ENCODE measurements around the gene AKT3.
A peak's percentile ranks its signal among the peaks of the same experiment; 100 is the strongest.

AKT3 gene

DNA sequence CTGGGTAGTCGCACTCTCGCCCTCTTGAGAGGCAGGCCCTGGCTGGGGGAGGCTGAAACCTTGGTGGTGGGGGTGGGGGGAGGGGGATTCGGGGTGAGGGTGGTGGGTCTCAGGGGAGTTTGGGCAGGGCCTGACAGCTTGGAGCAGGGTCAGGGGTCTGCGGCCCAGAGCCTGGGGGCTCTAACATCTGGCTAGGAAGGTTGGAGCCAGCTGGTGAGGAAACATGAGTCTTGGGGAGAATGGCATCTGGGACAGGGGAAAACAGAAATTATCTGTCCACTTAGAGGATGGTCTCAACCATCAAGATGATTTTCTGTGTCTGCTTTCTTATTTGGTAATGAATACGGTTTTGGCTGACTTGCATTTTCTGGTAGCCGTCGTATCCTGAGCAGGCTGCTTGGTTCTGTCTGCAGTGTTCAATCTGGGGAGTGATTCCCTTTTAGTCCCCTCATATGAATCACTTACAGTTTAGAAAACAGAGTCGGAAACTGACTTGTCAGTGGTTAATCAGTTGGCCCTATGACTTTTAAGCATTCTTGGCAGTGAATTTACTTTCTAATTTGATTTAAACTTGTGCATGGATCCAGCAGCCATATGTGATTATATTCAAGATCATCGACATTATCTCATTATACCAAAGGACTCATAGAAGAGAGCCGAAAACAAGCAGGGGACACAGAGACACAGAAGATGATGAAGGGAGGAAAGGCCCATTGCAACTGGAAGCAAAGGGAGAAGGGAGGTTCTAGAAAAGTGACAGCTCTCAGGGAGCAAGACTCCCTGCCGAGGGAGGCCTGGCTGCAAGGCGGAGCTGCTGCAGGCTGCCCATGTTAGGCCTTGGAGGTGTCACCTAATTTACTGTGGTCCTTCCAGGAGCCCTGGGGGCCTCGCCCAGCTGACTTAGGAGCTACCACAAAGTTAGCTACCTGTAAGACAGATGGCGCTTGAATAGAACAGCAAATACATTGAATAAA is 356.6 kb downstream of the AKT3 start:
- no peak overlapping the region for H3K4me3 ChIP-seq (ENCODE audit: low read length in 2 of 2)
- peak overlapping the region; percentile 37 for H3K27ac ChIP-seq (ENCODE audit: low read length)
- peaks cover 0 to 4% of the 10 kb centered on the region in 2 donors for H3K36me3 ChIP-seq (ENCODE audit: control insufficient read depth in 2 of 2, insufficient read depth in 2 of 2, low read length in 2 of 2)

DNA sequence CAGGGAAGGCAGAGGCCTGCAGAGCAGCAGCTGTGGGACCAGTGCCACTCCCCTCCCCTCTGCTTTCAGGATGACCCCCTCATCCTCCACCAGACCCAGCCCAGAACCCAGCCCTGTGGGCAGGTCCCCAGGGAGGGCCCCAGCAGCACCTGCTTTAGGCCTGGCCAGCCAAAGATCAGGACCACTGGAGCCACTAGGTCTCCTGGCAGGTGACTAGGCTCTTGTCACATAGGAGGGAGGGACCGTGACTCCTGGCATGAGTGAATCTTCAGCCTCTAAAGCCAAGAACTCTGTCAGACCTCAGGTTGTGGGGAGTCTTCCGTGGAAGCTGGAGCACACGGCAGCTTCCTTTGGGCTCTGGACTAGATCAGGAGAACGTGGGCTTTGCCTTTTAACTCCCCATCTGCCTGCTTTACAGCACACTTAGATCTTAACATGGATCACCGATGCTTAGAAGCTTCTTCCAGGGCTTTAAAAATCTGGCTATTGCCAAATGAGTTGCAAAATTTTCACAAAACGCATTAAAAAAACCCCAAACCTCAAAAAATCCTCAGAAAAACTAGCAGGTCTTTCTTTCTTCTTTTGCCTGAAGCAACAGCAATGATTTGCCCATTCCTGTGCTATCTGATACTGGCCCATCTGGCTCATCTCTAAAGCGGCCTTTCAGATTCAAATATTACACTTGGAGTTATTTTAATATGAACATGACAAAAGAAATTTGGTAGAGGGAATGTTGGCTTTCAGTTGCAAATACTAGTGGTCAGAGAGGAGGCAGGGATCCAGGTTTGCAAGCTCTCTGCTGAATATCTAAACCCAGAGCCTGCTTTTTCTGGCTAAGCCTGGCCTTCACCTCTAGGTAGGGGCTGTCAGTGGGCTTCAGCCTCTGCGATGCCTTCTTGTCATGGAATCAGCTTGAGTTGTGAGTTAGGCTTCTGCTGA is 359.0 kb downstream of the AKT3 start:
- Histone ChIP-seq H3K9me3 (ENCODE audit: control insufficient read depth in 2 of 2, low read length in 2 of 2) (no peaks in the 10 kb centered on the region), H3K27me3 (ENCODE audit: control insufficient read depth in 1 of 2, insufficient read depth in 2 of 2, low read length in 2 of 2) (no peaks in the 10 kb centered on the region), H3K27ac (ENCODE audit: low read length) (peak overlapping the region; percentile 67), H3K4me3 (ENCODE audit: low read length in 2 of 2) (peak overlapping the region in 1 of 2 donors; percentile 15), H3K36me3 (ENCODE audit: control insufficient read depth in 2 of 2, insufficient read depth in 2 of 2, low read length in 2 of 2) (peaks cover 0 to 4% of the 10 kb centered on the region in 2 donors), H3K9ac (ENCODE audit: low read length in 2 of 2) (peak overlapping the region; percentile 34 to 64), H3K4me1 (ENCODE audit: control insufficient read depth, insufficient read depth, low read length) (peaks cover 47% of the 10 kb centered on the region)

More for the DNA sequence above, 356.6 kb downstream of the AKT3 start:
- H3K4me1 ChIP-seq (ENCODE audit: control insufficient read depth, insufficient read depth, low read length), result peaks cover 56% of the 10 kb centered on the region
- H3K9ac ChIP-seq (ENCODE audit: low read length in 2 of 2), result no peak overlapping the region
- H3K27me3 ChIP-seq (ENCODE audit: control insufficient read depth in 1 of 2, insufficient read depth in 2 of 2, low read length in 2 of 2), result no peaks in the 10 kb centered on the region
- no peaks in the 10 kb centered on the region for H3K9me3 ChIP-seq (ENCODE audit: control insufficient read depth in 2 of 2, low read length in 2 of 2)

DNA sequence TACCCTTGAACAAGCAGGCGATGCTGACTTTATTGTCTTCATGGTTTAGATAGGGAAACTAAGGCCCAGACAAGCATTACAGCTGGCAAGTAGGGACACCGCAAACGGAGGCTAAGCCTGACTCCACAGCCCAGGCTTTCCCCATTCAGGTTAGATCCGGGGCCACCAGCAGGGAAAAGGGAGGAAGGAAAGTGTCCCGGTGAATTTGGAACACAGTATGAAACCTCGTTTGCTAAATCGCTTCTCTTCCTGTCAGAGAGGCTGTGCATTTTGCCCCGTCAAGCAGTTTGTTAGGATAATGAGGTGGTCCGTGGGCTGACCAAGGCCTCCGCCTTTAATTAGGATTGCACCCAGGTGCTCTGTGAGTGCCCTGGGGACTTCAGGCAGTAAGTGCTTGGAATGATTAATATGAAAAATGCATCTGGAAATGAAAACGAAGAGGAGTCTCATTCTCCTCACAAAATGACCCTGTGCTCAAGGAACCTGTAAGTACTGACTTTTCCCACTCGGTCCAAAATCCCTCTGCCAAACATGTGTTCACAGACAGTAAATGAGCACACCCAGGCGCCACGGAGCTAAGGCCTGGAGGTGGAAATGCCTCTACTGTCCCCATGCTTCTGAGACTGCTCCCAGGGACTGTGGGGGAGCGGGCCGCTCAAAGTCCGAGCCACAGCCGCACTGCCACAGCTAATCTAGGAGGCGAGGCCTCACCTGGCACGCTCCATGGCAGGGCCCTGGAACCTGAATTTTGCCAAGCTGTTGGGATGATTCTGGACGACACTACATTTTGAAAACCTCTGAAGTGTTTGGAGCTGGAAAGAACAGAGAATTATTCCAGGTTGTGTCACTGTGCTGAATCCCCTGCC is 360.1 kb downstream of the AKT3 start:
- peak overlapping the region; percentile 67 for H3K27ac ChIP-seq (ENCODE audit: low read length)
- H3K36me3 ChIP-seq (ENCODE audit: control insufficient read depth in 2 of 2, insufficient read depth in 2 of 2, low read length in 2 of 2), result peaks cover 0 to 4% of the 10 kb centered on the region in 2 donors
- H3K4me1 ChIP-seq (ENCODE audit: control insufficient read depth, insufficient read depth, low read length), result peaks cover 36% of the 10 kb centered on the region
- H3K4me3 ChIP-seq (ENCODE audit: low read length in 2 of 2), result peak overlapping the region in 1 of 2 donors; percentile 3
- H3K9ac ChIP-seq (ENCODE audit: low read length in 2 of 2), result no peak overlapping the region
- H3K27me3 ChIP-seq (ENCODE audit: control insufficient read depth in 1 of 2, insufficient read depth in 2 of 2, low read length in 2 of 2), result no peaks in the 10 kb centered on the region
- no peaks in the 10 kb centered on the region for H3K9me3 ChIP-seq (ENCODE audit: control insufficient read depth in 2 of 2, low read length in 2 of 2)

DNA sequence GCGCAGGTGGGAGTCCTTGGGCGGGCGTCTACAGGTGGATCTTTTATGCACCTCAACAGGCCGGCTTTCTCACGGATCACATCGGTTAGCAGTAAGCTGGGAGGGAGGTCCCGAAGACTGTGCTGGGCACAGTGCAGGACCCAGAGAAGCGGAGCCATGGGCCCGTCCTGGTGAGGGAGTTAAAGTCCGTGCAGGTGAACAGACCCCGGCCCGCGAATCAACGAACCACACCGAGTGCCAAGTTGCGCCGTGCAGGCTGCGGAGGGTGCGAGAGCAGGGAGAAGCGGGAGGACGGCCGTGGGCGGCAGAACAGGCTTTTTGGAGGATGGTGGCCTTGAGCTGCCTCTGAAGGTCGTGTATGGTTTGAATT is 360.9 kb downstream of the AKT3 start:
- peaks cover 0 to 4% of the 10 kb centered on the region in 2 donors for H3K36me3 ChIP-seq (ENCODE audit: control insufficient read depth in 2 of 2, insufficient read depth in 2 of 2, low read length in 2 of 2)
- H3K9me3 ChIP-seq (ENCODE audit: control insufficient read depth in 2 of 2, low read length in 2 of 2), result no peaks in the 10 kb centered on the region
- peaks cover 33% of the 10 kb centered on the region for H3K4me1 ChIP-seq (ENCODE audit: control insufficient read depth, insufficient read depth, low read length)
- H3K27me3 ChIP-seq (ENCODE audit: control insufficient read depth in 1 of 2, insufficient read depth in 2 of 2, low read length in 2 of 2), result no peaks in the 10 kb centered on the region
- H3K4me3 ChIP-seq (ENCODE audit: low read length in 2 of 2), result no peak overlapping the region
- no peak overlapping the region for H3K9ac ChIP-seq (ENCODE audit: low read length in 2 of 2)
- H3K27ac ChIP-seq (ENCODE audit: low read length), result no peak overlapping the region

DNA sequence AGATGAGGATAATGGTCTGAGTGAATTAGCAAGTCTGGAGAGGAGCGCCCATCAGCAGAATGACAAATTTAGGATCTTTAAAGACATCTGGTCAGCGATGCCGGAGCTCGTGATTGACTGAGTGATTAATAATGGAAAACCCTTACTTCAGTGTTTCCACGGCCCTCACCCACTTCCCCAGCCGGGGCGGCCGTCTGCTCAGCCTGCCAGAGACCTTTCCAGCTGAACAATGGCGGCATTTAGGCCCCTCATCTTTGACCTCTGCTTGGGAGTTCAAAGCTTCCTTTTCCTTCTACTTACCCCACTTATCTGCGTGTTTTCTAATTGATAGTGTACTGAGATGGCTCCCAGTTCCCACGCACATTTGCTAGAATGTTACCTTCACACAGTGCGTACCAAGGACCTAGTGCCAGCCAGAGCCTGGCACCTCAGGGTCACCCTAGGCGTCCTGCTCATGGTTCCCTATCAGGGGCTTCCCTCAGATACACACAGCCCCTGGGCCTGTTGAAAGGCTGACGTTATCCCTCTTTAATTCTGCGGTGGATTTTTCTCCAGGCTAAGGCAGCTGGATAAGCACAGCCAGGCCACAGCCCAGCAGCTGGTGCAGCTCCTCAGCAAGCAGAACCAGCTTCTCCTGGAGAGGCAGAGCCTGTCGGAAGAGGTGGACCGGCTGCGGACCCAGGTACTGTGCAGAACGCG is 361.4 kb downstream of the AKT3 start:
- peaks cover 31% of the 10 kb centered on the region for H3K4me1 ChIP-seq (ENCODE audit: control insufficient read depth, insufficient read depth, low read length)
- no peak overlapping the region for H3K9ac ChIP-seq (ENCODE audit: low read length in 2 of 2)
- H3K4me3 ChIP-seq (ENCODE audit: low read length in 2 of 2), result no peak overlapping the region
- H3K9me3 ChIP-seq (ENCODE audit: control insufficient read depth in 2 of 2, low read length in 2 of 2), result no peaks in the 10 kb centered on the region
- H3K36me3 ChIP-seq (ENCODE audit: control insufficient read depth in 2 of 2, insufficient read depth in 2 of 2, low read length in 2 of 2), result peaks cover 0 to 4% of the 10 kb centered on the region in 2 donors
- H3K27me3 ChIP-seq (ENCODE audit: control insufficient read depth in 1 of 2, insufficient read depth in 2 of 2, low read length in 2 of 2), result no peaks in the 10 kb centered on the region
- H3K27ac ChIP-seq (ENCODE audit: low read length), result no peak overlapping the region

DNA sequence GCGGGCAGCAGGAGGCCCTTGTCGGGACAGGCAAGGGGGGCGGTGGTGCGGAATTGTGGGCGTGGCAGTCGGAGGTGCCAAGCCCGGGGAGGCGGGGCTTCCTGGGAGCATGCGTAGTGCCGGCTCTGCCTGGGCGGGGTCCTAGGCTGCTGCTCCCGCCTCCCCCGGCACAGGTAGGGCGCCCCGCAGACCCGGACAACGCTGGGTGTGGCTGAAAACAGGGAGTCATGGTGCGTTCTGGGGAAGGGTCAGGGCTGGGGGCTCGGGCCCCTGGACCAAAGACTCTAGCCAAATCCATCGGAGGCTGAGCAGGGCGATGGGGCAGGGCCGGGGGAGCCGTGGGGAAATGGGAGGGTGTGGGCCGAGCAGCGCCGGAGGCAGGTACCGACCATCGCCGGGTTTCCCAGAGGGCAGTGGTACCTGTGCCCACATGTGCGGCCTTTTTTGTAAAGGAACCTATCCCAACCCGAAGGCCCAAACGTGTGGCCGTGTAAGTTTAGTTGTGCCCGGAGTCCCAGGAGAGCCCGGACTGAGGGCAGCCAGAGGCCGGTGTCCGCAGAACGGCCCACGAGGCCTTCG is 362.3 kb downstream of the AKT3 start:
- peaks cover 0 to 4% of the 10 kb centered on the region in 2 donors for H3K36me3 ChIP-seq (ENCODE audit: control insufficient read depth in 2 of 2, insufficient read depth in 2 of 2, low read length in 2 of 2)
- H3K27ac ChIP-seq (ENCODE audit: low read length), result no peak overlapping the region
- no peaks in the 10 kb centered on the region for H3K27me3 ChIP-seq (ENCODE audit: control insufficient read depth in 1 of 2, insufficient read depth in 2 of 2, low read length in 2 of 2)
- no peak overlapping the region for H3K4me3 ChIP-seq (ENCODE audit: low read length in 2 of 2)
- H3K9me3 ChIP-seq (ENCODE audit: control insufficient read depth in 2 of 2, low read length in 2 of 2), result no peaks in the 10 kb centered on the region
- H3K9ac ChIP-seq (ENCODE audit: low read length in 2 of 2), result no peak overlapping the region
- H3K4me1 ChIP-seq (ENCODE audit: control insufficient read depth, insufficient read depth, low read length), result peaks cover 33% of the 10 kb centered on the region

DNA sequence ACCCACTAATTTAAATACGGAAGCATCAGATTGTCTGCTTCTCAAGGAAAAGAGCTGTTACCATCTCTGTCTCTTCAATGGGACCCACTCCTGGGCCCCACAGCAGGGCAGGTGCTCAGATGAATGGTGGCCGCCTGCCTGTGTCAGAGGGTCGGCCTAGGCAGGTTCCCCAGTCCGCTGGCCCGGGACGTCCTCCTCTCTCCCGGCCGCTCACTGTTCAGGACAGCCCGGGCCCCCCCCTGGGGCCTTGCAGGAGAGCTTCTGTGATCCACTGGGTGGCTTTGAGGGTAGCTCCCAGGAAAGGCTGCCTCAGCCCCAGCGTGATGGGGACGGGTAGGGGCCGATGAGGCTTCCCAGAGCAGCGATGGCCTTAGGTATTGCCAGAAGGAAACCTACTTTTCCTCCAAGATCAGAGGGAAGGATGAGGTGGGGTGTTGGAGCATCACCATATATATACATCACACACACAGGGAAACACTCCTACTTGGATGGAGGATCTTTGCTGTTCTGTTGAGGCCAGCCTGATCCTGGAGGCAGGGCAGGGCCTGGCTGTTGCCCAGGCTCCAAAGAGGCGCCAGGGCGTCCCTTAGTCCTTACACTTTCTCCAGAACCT is 362.9 kb downstream of the AKT3 start:
- H3K4me3 ChIP-seq (ENCODE audit: low read length in 2 of 2), result no peak overlapping the region
- no peak overlapping the region for H3K9ac ChIP-seq (ENCODE audit: low read length in 2 of 2)
- H3K9me3 ChIP-seq (ENCODE audit: control insufficient read depth in 2 of 2, low read length in 2 of 2), result no peaks in the 10 kb centered on the region
- H3K27ac ChIP-seq (ENCODE audit: low read length), result no peak overlapping the region
- H3K27me3 ChIP-seq (ENCODE audit: control insufficient read depth in 1 of 2, insufficient read depth in 2 of 2, low read length in 2 of 2), result no peaks in the 10 kb centered on the region
- peaks cover 39% of the 10 kb centered on the region for H3K4me1 ChIP-seq (ENCODE audit: control insufficient read depth, insufficient read depth, low read length)
- H3K36me3 ChIP-seq (ENCODE audit: control insufficient read depth in 2 of 2, insufficient read depth in 2 of 2, low read length in 2 of 2), result peaks cover 0 to 4% of the 10 kb centered on the region in 2 donors

DNA sequence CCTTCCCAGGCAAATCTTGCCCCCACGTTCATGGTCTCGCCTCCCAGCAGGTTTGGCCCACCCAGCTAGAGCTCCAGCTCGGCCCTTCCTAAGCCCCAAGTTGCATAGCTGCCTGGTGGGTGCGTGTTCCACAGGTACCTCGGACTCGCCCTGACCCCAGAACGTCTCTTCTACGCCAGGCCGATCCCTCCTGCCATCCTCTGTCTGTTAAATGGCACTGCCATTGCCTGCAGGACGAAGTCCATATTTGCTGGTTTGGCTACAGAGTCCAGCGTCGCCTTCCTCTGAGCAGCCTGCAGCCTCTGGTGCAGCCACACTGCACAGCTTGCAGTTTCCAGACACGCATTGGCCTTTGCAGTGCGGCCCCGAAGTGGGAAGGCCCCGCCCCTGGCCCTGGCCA is 366.1 kb downstream of the AKT3 start:
- no peaks in the 10 kb centered on the region for H3K27me3 ChIP-seq (ENCODE audit: control insufficient read depth in 1 of 2, insufficient read depth in 2 of 2, low read length in 2 of 2)
- H3K9me3 ChIP-seq (ENCODE audit: control insufficient read depth in 2 of 2, low read length in 2 of 2), result no peaks in the 10 kb centered on the region
- H3K9ac ChIP-seq (ENCODE audit: low read length in 2 of 2), result no peak overlapping the region
- H3K36me3 ChIP-seq (ENCODE audit: control insufficient read depth in 2 of 2, insufficient read depth in 2 of 2, low read length in 2 of 2), result peaks cover 0 to 2% of the 10 kb centered on the region in 2 donors
- H3K4me1 ChIP-seq (ENCODE audit: control insufficient read depth, insufficient read depth, low read length), result peaks cover 17% of the 10 kb centered on the region
- no peak overlapping the region for H3K27ac ChIP-seq (ENCODE audit: low read length)
- peak overlapping the region in 1 of 2 donors; percentile 76 for H3K4me3 ChIP-seq (ENCODE audit: low read length in 2 of 2)

DNA sequence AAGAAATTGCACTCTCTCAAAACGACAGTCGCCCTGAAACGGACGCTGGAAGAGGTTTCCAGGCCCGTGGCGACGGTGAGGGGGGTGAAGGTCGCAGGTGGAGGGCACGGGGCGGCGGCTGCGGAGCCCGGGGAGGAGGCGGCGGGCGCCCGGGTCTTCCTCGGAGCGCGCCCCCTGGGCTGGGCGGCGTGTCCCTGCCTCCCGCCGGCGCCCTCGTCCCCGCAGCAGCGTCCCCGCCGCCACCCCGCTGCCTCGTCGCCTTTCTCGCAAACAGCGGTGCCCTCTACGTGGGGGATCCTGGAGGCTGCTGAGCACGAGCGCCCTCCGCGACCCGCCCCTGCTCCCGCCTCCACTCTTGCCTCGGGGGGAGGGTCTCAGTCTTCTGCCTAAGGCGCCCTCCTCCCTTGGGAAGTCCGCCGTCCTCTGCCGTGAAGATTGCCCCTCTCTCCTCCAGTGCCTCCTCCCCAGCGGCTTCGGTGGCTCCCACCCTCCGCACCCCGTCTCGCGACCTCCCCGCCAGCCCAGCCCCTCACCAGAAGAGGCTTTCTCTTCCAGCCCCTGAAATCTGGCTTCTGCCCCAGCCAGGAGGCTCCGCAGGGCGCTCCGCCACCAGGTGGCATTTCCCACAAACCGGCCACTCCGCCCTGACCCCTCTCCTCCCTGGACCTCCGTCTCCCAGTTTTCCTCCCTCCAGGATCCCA is 366.8 kb downstream of the AKT3 start:
- Histone ChIP-seq H3K27me3 (ENCODE audit: control insufficient read depth in 1 of 2, insufficient read depth in 2 of 2, low read length in 2 of 2) (no peaks in the 10 kb centered on the region), H3K4me3 (ENCODE audit: low read length in 2 of 2) (peak overlapping the region; percentile 71 to 76), H3K27ac (ENCODE audit: low read length) (peak overlapping the region; percentile 41), H3K36me3 (ENCODE audit: control insufficient read depth in 2 of 2, insufficient read depth in 2 of 2, low read length in 2 of 2) (no peaks in the 10 kb centered on the region), H3K9me3 (ENCODE audit: control insufficient read depth in 2 of 2, low read length in 2 of 2) (no peaks in the 10 kb centered on the region), H3K4me1 (ENCODE audit: control insufficient read depth, insufficient read depth, low read length) (peaks cover 17% of the 10 kb centered on the region), H3K9ac (ENCODE audit: low read length in 2 of 2) (peak overlapping the region; percentile 42 to 66)
